GM06990 (cell line): ENCODE results near the gene OPHN1.

Source experiments
- DNase-seq: peaks from one replicate; pipeline ENCODE4 v3.0.0-alpha.2; 2011; ENCODE audit not compliant: insufficient read length; ENCODE audit errors: extremely low read depth
- H3K27me3 ChIP-seq: replicated peaks from 2 replicates; pipeline ENCODE4 v1.6.0; 2011; ENCODE audit warnings: low read length; ENCODE audit not compliant: control insufficient read depth, insufficient read depth
- H3K36me3 ChIP-seq: 2 replicates; pipeline ENCODE4 v1.5.1; 2011; ENCODE audit warnings: low read length; ENCODE audit not compliant: control insufficient read depth, insufficient read depth
- H3K4me3 ChIP-seq: replicated peaks from 2 replicates; pipeline ENCODE4 v1.5.1; 2011; ENCODE audit warnings: low read depth, mild to moderate bottlenecking, control low read depth, low read length
- CTCF ChIP-seq: IDR thresholded peaks from 2 replicates; pipeline ENCODE4 v1.5.1; 2011; ENCODE audit warnings: low read length, control low read depth, mild to moderate bottlenecking, inconsistent platforms; ENCODE audit not compliant: insufficient read depth, poor library complexity, severe bottlenecking

OPHN1 gene

GRCh38 chrX:68195561-68195960 is 237.7 kb downstream of the OPHN1 start:
- Histone ChIP-seq H3K27me3 (no peaks in the 10 kb centered on the region; the same call in 1 of the 2 replicates), H3K36me3 (no peaks in the 10 kb centered on the region), H3K4me3 (no peak overlapping the region)
- no peak for TF ChIP-seq CTCF
- DNase-seq = no peak

- Histone ChIP-seq H3K27me3 (no peaks in the 10 kb centered on the region; the same call in 1 of the 2 replicates), H3K4me3 (no peak overlapping the region), H3K36me3 (no peaks in the 10 kb centered on the region)
- no peak for TF ChIP-seq CTCF
- DNase-seq = no peak
Observed at GRCh38 chrX:68193786-68194185, 239.5 kb downstream of the OPHN1 start.

DNA sequence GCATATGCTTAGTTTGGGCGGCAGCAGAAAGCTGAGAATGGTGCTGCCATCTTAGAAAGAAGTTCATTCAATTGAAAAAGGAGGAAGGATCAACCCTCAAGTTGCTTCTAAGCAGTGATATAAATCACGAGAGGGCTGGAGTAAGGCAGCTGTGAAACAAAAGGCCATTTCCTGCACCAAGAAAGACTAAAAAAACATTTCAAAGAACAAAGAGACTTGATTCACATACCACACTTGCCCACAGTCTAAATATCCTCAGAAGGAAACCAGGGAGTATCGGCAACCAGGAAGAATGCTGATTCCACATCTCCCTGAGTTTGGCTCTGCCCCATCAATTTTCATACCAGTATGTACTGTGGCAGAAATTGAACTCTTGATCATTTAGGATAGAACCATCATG is 240.1 kb downstream of the OPHN1 start:
- Histone ChIP-seq H3K4me3 (no peak overlapping the region), H3K36me3 (no peaks in the 10 kb centered on the region), H3K27me3 (no peaks in the 10 kb centered on the region; the same call in 1 of the 2 replicates)
- DNase-seq = no peak
- TF ChIP-seq CTCF = no peak

DNA sequence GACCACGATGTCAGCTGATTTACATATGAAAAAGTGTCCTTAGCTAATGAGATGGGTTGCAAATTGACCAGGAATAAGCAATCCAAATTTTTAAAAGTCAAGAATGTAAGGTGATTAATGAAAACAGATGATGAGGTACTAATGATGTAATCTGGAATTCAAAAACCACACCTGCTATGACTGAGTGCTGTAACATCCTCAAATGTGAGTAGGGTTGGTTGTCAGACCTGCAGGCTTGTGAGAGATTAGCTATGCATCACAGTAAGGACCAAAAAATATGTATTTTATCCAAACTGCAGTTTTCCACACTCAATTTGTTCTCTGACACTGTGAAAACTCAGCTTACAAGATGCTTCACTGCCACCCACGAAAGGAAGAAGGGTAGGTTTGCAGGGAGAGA is 242.5 kb downstream of the OPHN1 start:
- Histone ChIP-seq H3K36me3 (no peaks in the 10 kb centered on the region), H3K27me3 (no peaks in the 10 kb centered on the region; the same call in 1 of the 2 replicates), H3K4me3 (no peak overlapping the region)
- TF ChIP-seq CTCF = no peak
- no peak for DNase-seq

- TF ChIP-seq CTCF = no peak
- Histone ChIP-seq H3K27me3 (no peaks in the 10 kb centered on the region), H3K4me3 (no peak overlapping the region), H3K36me3 (no peaks in the 10 kb centered on the region)
- DNase-seq = no peak
Observed at GRCh38 chrX:68186552-68187262, 246.6 kb downstream of the OPHN1 start.
